ENCODE data around the gene PCDH19.

- no peak for TF ChIP-seq TARDBP (IDR thresholded peaks at IDR 0.05; ENCODE audit: borderline replicate concordance)
- TF ChIP-seq POLR2A (IDR thresholded peaks at IDR 0.05; ENCODE audit: low read depth, low read length), result no peak
- TF ChIP-seq USF2 (IDR thresholded peaks at IDR 0.05; ENCODE audit: borderline replicate concordance, low read depth, low read length), result no peak
- no peak for TF ChIP-seq NR2C2 (IDR thresholded peaks at IDR 0.05; ENCODE audit: borderline replicate concordance, control insufficient read depth, insufficient read length, low read depth)
- TF ChIP-seq CTCF (IDR thresholded peaks at IDR 0.05 in 2 of 3, conservative IDR thresholded peaks at IDR 0.05 in 1 of 3; ENCODE audit: control insufficient read depth in 2 of 3, extremely low read depth in 1 of 3, insufficient read depth in 1 of 3, low read depth in 3 of 3, low read length in 3 of 3), result no peak
- TF ChIP-seq JUNB (IDR thresholded peaks at IDR 0.05), result no peak
- TF ChIP-seq HDAC6 (IDR thresholded peaks at IDR 0.05; ENCODE audit: unreplicated experiment), result no peak
- TF ChIP-seq MAX (IDR thresholded peaks at IDR 0.05; ENCODE audit: low read depth, low read length), result no peak
These were observed 8.5 kb upstream of the PCDH19 start for GRCh38 chrX:100418556-100418955.

Data from GM12878 (cell line).